GM19328 (cell line): ENCODE results near the gene AXIN1.

Experiments used
- ATAC-seq: cut with Tn5 transposase; IDR thresholded peaks from one replicate; pipeline ENCODE4 v1.9.1; 2021; ENCODE audit warnings: mild to moderate bottlenecking, moderate library complexity; ENCODE audit not compliant: unreplicated experiment

The AXIN1 gene

DNA sequence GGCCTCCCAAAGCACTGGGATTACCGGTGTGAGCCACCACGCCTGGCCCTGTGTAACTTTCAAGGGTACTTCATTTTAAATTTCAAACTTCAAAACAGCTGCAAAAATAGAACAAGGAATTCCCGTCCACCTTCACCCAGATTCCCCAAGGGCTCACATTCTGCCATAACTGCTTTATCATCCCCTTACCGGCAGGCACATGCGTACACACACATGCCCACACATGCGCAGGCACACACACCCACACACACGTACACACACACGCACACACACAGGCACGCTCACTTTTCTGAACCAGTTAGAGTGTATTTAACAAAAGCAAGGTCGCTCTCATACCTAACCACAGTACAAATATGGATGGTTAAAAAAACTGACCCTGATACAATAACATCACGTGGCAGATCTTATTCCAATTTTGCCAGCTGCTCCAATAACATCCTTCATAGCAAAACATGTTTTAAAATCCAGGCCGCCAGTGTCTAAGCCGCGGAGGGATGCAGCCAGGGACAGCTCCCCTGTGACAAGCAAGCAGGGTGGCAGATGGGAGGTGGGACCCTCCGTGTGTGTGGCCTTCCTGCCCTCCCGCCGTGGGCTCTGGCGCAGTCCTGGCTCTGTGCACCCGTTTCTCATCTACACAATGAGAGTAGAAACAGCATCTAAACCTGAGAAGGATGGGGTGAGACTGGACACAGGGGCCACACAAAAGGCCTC, 46.5 kb downstream of the AXIN1 start:
- ATAC-seq = no peak

DNA sequence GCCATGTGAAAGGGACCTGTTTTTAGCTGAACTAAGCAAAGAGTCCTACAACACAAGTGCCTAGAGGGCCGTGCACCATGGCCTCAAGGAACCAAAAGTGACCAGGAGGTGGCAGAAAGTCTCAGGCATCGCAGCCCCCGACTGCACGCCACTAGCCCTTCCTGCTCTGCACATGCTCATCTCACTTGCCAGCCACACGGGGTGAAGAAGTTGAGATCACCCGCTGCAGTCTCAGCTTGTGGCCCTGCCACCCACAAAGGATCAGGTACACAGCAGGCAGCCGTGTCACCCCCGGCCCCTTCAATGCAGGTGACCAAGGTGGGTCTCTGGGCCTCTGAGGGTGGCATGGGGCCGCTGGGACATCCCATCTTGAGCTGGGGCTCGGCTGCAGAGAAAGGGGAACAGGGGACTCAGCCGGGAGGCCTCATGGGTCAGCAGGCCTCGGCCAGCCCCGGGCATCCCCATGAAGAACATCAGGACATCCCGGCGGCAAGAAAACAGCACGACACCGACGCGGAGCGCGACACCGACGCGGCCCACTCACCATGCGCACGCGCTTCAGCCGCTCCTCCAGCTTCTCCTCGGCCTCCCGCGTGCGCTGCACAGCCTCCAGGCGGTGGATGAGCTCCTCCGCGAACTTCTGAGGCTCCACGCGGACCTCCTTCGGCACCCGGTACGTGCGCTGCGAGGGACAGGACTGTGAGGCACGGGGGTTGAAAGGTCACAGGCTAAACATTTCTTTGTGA, 48.6 kb downstream of the AXIN1 start:
- no peak for ATAC-seq

DNA sequence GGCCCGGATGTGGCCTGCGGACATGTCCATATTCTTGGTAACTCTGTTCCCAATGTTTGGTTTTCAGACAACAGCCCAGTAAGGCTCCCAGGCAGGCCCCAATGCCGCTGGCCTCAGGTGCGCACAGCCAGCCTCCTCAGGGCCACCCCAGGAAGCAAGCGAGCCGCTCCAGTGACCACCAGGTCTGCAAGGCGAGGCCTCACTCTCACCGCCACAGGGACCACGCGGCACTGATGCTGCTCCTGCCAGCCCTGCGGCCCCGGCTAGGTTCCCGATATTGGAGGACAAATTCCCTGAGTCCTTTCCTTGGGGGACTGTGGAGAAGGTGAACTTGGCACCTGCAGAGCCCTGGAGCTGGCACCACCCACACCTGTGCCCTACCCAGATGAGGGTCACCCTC, 50.6 kb downstream of the AXIN1 start:
- ATAC-seq = no peak

DNA sequence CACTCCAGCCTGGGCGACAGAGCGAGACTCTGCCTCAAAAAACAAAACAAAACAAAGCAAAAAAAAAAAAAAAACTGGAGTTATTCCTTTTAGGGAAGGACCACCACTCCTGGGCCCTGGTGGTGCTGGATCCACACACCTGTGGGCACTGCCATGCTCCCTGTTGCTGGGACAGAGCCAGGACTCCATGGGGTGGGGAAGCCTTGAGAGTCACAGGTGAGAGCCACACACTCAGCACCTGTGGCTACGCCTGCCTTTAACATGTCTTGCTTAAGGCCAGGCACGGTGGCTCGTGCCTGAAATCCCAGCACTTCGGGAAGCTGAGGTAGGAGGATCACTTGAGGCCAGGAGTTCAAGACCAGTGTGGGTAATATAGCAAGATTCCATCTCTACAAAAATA, 51.3 kb downstream of the AXIN1 start:
- ATAC-seq = no peak

DNA sequence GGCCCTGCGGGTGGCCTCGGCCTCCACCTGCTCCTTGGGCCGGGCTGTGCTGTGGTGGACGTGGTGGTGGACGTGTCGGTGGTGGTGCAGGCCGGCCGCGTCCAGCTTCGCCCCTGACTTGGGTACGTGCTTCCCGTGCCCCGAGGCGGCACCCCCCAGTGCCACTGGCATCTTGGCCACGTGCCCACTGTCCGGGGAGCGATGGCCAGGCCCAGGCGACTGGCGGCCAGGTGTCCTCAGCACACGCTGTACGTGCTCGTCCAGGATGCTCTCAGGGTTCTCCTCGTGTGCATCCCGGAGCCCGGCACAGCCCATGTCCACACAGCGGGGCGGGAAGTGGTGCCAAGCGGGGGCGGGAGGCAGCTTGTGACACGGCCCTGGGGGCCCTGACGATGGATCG, 54.7 kb downstream of the AXIN1 start:
- no peak for ATAC-seq

DNA sequence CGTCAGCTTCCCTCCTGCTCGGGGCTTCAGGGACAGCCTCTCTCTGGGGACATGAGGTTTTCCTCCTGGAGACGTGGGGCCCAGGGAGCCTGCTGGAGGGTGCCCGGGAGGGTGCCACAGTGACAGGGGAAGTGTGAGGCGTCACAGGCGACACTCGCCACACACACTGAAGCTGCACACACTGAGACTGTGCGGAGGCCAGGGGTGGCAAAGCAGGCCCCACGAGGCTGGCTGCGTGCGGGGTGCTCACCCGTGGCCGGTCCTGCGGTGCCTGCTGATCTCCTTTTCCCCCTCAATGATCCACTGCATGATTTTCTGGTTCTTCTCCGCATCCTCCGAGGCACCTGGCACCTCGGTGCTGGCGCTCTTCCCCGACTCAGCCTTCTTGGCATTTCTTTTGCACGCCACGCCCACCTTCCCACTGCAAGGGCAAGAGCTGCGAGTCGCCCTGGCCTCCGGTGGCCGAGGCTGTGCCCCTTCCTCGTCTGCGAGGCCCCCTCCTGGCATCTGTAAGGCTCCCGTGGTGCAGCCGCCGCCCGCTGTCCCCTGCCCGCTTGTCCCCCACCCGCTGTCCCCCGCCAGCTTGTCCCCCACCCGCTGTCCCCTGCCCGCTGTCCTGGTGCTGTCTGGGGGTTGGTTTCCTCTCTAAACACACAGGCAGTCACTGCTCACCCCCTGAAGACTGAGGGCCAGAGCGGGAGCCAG, 55.6 kb downstream of the AXIN1 start:
- no peak for ATAC-seq

DNA sequence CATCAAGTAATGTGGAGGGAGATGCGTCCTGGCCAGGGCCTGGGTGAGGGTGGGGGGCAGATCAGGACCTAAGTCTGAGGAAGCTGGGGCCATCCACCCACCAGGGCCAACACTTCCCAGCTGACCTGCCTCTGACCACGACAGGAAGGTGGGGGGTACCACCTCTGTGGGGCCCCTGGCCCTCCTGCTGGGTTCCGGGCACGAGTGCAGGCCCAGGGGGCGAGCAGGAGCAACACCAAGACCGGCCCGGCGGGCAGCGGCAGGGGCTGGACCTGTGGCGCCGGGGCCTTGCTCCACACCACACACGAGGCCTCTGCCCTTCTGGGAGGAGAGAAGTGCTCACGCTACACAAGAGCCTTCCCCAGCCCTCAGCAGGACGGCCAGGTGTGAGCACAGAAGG, 56.2 kb downstream of the AXIN1 start:
- no peak for ATAC-seq

DNA sequence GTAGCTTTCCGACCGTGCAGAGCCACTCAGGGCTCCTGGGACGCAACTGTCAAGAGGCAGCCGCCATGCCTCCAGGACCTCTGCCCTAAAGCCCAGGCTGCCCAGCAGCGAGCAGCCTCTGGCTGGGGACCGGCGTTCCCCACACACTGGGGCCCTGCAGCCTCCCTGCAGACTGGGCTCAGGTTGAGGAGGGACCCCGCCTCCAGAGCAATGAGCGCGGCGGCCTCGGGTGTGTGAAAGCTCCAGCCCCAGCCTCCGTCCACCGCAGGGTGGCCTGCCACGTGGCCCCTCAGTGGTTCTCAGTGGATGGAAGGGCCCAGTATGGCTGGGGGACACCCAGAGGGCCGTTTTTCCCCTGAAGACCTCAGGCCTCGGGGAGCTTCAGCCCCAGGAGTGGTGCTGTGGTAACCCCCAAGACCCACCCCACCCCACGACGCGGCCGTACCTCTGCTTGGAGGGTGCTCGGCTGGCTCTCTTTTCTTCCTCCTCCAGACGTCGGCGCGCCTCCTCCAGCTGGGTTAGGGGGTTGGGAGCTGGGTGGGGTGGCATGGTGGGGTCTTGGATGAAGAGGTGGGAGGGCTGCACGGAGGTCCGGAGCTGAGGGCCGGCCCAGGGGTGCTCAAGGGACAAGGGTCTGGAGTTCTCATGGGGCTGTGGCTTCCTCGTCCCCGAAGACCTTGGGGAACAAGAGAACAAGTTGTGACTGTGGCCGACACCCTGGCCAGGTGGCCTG, 59.3 kb downstream of the AXIN1 start:
- ATAC-seq = no peak

DNA sequence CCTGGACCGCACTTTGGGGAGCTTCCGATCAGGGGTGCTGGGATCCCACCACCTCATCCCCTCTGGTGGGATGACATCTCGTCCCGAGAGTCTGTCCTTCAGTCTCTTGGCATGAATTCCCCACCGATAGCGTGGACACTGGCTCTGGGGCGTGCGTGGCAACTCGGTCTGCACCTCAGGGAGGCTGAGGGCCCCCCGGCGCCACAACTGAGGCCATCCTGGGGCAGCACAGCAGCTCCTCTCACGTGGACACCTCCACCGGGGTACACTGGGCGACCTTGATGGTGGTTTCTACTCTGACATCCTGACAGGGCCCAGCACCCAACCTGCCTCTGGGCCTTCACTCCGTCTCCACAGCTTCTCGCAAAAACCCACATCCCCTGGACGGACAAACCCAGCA, 61.0 kb downstream of the AXIN1 start:
- no peak for ATAC-seq

DNA sequence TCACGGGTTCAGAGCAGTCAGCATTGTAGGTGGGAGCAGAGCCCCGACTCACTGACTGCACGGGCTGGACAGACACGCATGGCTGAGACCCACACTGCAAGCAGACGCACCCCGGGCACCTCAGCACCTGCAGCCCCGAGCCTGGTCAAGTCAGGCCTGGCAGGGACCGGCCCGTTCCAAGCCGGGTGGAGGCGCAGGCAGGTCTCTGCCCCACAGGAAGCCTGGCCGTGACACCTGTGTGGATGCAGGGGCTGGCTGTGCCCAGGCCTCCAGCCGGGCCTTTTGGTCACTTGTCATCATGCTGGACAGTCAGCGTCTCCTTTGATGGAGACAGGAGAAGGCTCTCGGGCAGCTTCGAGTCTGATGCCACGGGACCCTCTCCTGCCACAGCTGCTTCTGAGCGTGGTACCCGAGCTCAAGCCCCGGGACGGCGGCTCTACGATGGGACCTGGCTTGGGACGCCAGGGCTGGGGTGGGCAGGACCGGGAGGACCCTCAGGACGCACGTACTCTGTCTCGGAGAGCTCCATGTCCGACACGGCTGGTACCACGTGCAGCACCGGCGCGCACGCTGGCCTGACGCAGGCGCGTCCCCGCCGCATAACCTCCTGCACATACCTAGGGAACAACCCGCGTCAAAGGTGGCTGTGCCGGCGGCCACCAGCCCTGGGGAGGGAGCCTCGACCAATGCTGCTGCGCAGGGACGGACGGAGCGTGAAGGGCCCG, 61.7 kb downstream of the AXIN1 start:
- no peak for ATAC-seq

DNA sequence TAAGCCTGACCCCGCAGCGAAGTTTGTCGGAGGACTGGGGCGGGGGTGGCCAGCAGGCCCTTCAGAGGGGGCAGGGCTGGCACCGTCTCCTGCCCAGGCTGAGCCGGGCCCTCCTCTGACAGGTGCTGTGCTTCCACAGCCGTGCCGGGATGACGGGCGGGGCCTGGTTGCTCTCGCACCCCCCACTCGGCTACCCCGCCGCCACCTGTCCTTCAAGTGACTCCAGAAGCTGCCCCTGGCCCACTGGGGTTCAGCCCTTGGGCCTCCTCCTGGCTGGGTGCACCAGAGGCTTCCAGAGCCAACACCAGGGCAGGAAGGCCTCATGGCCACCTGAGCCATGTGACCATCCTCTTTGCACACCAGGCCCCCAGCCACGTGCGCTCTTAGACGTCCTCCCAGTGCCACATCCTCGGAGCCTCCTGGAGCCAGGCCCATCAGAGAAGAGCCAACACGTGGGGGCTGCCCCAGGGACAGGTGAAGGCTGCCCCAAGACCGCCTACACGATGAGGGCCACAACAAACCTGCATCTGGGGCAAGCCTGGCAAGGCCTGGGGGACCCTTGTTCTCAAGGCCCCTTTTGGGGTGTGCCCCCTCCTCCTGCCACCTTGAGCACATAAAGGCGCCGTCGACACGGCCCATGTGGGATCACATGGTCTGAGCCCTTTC, 62.4 kb downstream of the AXIN1 start:
- no peak for ATAC-seq

DNA sequence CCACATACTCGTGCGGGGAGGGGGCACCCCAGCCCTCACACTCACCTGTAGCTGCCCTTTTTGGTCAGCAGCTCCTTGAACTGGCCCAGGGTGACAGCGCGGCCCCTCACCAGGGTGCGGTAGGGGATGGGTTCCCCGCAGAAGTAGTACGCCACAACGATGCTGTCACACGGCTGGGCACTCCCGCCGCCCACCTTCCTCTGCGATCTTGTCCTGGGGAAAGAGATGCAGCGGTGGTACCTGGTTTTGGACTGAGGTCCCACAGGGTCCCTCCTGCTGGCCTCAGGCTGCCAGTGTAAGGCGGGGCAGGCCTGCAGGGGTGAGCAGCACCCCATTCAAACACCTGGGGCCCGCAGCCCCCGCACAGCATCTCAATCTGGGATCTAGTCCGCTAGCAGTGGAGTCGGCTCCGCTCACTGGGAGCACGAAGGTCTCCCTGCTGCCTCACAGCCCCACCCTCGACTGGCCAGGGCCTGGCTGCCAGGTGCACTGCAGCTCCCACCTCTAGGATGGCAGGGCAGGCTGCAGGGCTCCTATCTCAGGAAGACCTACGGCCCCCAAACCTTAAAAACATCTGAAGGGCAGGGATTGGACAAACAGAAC, 63.0 kb downstream of the AXIN1 start:
- no peak for ATAC-seq

DNA sequence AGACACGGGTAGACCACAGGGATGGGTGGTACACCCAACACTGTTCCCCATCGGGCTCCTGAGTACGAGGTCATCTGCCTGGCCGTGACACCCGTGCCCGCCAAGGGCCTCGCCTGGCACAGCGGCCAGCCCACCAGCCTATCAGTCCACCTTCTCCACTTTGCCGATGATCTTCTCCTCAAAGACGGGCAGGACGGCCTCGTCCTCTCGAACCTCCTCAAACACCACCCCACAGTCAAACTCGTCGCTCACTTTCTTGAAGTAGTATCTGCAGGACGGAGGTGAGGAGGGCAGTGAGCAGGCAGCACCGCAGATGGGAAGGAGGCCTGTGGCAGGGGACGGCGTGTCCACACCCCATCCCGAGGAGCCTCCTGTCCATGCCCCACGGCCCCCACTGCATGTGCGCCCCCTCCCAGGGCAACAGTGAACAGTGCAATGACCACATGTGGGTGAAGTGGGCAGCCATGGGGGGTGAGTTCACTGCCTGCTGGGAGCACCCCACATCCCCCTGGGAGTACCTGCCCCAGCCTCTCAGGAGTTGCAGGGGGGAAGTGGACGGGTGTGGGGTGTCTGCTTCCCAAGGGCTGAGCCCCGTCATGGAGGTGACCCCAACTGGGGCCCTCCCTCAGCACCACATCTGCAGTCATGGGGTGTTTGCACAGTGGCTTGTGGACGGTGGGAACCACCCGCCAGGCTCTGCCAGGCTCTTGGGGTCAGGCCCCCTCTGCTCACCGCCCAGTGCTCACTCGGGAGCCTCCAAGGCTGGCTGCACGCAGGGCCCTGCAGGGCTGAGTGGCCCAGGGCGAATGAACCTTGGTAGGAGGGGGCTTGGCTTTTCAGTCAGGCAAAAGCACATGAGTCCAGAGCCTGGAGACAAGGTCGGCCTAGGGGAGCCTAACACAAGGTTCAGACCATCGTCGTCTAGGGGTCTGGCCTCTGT, 64.3 kb downstream of the AXIN1 start:
- ATAC-seq = no peak

DNA sequence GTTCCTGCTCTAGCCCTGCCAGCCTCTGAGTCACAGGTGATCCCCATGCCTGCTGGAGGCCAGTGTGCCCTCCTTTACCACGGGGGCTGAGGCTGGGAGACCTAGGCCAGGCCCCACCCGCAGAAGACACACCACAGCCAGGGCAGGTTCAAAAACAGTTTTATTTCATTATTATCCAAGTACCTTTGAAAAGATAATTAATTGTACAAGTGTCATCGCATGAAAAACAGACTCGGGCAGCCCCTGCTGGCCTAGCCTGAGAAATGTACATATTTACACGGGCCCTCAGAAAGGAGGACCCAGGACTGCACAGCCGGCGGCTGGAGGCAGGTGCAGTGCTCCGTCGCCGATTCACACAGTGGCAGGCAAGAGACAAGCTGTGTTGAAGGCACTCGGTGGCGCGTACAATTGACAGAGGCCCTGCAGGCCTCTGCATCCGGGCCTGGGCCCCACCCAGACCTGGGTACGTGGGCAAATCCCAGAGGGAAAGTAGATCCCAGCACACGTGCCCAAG, 65.2 kb downstream of the AXIN1 start:
- no peak for ATAC-seq

DNA sequence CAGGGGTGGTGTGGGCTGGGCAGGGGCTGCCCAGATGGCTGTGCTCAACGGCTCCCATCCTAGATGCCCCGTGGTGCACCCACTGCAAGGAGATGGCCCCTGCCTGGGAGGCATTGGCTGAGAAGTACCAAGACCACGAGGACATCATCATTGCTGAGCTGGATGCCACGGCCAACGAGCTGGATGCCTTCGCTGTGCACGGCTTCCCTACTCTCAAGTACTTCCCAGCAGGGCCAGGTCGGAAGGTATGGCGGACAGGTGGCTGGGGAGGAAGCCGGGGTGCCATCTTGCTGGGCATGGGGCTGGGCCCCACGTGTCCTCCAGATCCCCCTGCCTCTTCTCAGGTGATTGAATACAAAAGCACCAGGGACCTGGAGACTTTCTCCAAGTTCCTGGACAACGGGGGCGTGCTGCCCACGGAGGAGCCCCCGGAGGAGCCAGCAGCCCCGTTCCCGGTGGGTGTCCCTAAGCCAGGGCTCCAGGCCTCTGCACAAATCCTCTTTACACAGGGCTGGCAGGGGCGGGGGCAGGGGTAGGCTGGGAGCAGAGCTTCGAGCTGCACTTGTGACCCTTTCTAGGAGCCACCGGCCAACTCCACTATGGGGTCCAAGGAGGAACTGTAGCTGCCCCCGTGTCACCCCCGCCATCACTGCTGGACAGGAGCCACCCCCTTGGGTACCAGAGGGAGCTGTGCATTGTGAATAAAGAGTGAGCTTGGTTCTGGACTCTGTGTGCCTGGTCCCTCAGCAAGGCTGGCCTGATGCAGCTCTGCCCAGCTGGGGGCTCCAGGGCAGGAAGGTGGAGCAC, 65.8 kb downstream of the AXIN1 start:
- ATAC-seq = no peak

DNA sequence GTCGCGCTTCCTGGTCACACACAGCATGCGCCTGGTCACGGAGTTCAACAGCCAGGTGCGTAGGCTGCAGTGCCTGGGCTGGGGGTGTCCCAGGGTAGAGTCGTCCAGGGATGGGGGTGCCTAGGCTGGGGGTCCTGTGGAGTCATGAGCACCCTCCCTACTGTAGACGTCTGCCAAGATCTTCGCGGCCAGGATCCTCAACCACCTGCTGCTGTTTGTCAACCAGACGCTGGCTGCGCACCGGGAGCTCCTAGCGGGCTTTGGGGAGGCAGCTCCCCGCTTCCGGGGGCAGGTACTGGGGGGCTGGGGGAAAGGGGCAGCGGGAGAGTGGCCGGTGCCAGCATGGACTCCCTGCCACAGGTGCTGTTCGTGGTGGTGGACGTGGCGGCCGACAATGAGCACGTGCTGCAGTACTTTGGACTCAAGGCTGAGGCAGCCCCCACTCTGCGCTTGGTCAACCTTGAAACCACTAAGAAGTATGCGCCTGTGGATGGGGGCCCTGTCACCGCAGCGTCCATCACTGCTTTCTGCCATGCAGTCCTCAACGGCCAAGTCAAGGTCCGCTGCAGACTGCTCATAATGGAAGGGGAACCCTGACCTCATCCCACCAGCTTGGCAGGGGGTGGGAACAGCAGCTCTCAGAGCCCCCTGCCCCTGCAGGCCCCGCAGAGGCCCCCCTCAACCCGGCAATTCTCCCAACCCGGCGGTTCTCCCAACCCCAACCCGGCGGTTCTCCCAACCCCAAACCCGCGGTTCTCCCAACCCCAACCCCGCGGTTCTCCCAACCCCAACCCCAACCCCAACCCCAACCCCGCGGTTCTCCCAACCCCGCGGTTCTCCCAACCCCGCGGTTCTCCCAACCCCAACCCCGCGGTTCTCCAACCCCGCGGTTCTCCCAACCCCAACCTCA, 67.1 kb downstream of the AXIN1 start:
- ATAC-seq = no peak
